ENCODE data around the gene BUD13.

GRCh38 chr11:116813781-116814471 lies 41.1 kb upstream of the BUD13 start:
- TF ChIP-seq POLR2AphosphoS5 (IDR thresholded peaks at IDR 0.05; ENCODE audit: low read depth, low read length) (no peak), REST (IDR thresholded peaks at IDR 0.05; ENCODE audit: insufficient read depth in 1 of 2, low read depth in 2 of 2, low read length in 2 of 2) (no peak), SIN3A (IDR thresholded peaks at IDR 0.05; ENCODE audit: borderline replicate concordance, insufficient read depth, low read length) (no peak), FOXP2 (optimal IDR thresholded peaks at IDR 0.05; ENCODE audit: borderline replicate concordance, extremely low read depth, extremely low read length, insufficient read depth) (no peak)
